H9 (cell line): ENCODE results near the gene USP36. TPM values are rescaled to one million over a fixed set of nuclear protein-coding genes. Genes with fewer than 3 reads are reported as not detected.

Source experiments
- DNase-seq: peaks from one replicate; pipeline ENCODE4 v3.0.0-alpha.2; 2017
- H2AFZ ChIP-seq: one replicate; pipeline ENCODE4 v1.6.1; 2013; ENCODE audit warnings: mild to moderate bottlenecking, low read length, control low read depth, moderate library complexity
- H2AK5ac ChIP-seq: 2 replicates; pipeline ENCODE4 v1.6.1; 2013; ENCODE audit warnings: low read length, control low read depth, mixed read lengths; ENCODE audit not compliant: insufficient read length
- H2BK120ac ChIP-seq: one replicate; pipeline ENCODE4 v1.6.1; 2013; ENCODE audit warnings: low read depth, mild to moderate bottlenecking, low read length, control low read depth, inconsistent platforms; ENCODE audit not compliant: poor library complexity, severe bottlenecking
- H2BK12ac ChIP-seq: 2 replicates; pipeline ENCODE4 v1.6.1; 2013; ENCODE audit warnings: low read length, control low read depth, mixed read lengths, low read depth; ENCODE audit not compliant: insufficient read length
- H2BK15ac ChIP-seq: 2 replicates; pipeline ENCODE4 v1.6.1; 2013; ENCODE audit warnings: low read depth, low read length, control low read depth
- H2BK20ac ChIP-seq: one replicate; pipeline ENCODE4 v1.6.1; 2013; ENCODE audit warnings: low read depth, mild to moderate bottlenecking, low read length, control low read depth, inconsistent platforms; ENCODE audit not compliant: poor library complexity, severe bottlenecking
- H2BK5ac ChIP-seq: 2 replicates; pipeline ENCODE4 v1.6.1; 2013; ENCODE audit warnings: low read length, control low read depth, mixed read lengths; ENCODE audit not compliant: insufficient read length
- H3K14ac ChIP-seq: 2 replicates; pipeline ENCODE4 v1.6.1; 2013; ENCODE audit warnings: low read length, control low read depth; ENCODE audit not compliant: insufficient read depth
- H3K18ac ChIP-seq: 2 replicates; pipeline ENCODE4 v1.6.1; 2013; ENCODE audit warnings: low read depth, mild to moderate bottlenecking, mixed read lengths, low read length, control low read depth; ENCODE audit not compliant: insufficient read length
- H3K23ac ChIP-seq: 2 replicates; pipeline ENCODE4 v1.6.1; 2013; ENCODE audit warnings: low read length, control low read depth, mixed read lengths, low read depth; ENCODE audit not compliant: insufficient read length
- H3K23me2 ChIP-seq: 2 replicates; pipeline ENCODE4 v1.6.1; 2013; ENCODE audit warnings: low read depth, mild to moderate bottlenecking, mixed read lengths, low read length, control low read depth; ENCODE audit not compliant: insufficient read length, poor library complexity, severe bottlenecking
- H3K27ac ChIP-seq: 2 replicates; pipeline ENCODE4 v1.5.1; 2013; ENCODE audit warnings: low read length, control low read depth, mixed read lengths, low read depth; ENCODE audit not compliant: insufficient read length
- H3K27me3 ChIP-seq: 2 replicates; pipeline ENCODE4 v1.6.1; 2013; ENCODE audit warnings: low read length, control low read depth, inconsistent platforms; ENCODE audit not compliant: insufficient read depth
- H3K4ac ChIP-seq: 2 replicates; pipeline ENCODE4 v1.6.1; 2013; ENCODE audit warnings: low read depth, mild to moderate bottlenecking, control low read depth, inconsistent platforms, low read length, moderate library complexity
- H3K4me1 ChIP-seq: 2 replicates; pipeline ENCODE4 v1.6.1; 2013; ENCODE audit warnings: low read length, control low read depth, inconsistent platforms; ENCODE audit not compliant: insufficient read depth
- H3K4me2 ChIP-seq: 2 replicates; pipeline ENCODE4 v1.6.1; 2013; ENCODE audit warnings: low read length, control low read depth, mixed read lengths; ENCODE audit not compliant: insufficient read length, insufficient read depth
- H3K56ac ChIP-seq: 2 replicates; pipeline ENCODE4 v1.6.1; 2013; ENCODE audit warnings: low read depth, mild to moderate bottlenecking, mixed read lengths, low read length, control low read depth; ENCODE audit not compliant: insufficient read length
- H3K79me1 ChIP-seq: 2 replicates; pipeline ENCODE4 v1.6.1; 2013; ENCODE audit warnings: low read depth, mild to moderate bottlenecking, moderate library complexity, low read length, control low read depth, inconsistent platforms; ENCODE audit not compliant: insufficient read depth, poor library complexity, severe bottlenecking
- H3K79me2 ChIP-seq: 2 replicates; pipeline ENCODE4 v1.6.1; 2013; ENCODE audit warnings: low read length, control low read depth, inconsistent platforms; ENCODE audit not compliant: insufficient read depth
- H3K9ac ChIP-seq: 2 replicates; pipeline ENCODE4 v1.6.1; 2013; ENCODE audit warnings: low read length, control low read depth, mixed read lengths; ENCODE audit not compliant: insufficient read length; ENCODE audit errors: extremely low read depth
- H3K9me3 ChIP-seq: one replicate; pipeline ENCODE4 v1.6.1; 2013; ENCODE audit warnings: low read depth, low read length, inconsistent platforms; ENCODE audit not compliant: control insufficient read depth
- H3T11ph ChIP-seq: one replicate; pipeline ENCODE4 v1.6.1; 2013; ENCODE audit warnings: mild to moderate bottlenecking, low read length, control low read depth, inconsistent platforms
- H4K20me1 ChIP-seq: one replicate; pipeline ENCODE4 v1.6.1; 2013; ENCODE audit not compliant: control insufficient read depth, insufficient read length, insufficient read depth
- H4K5ac ChIP-seq: 2 replicates; pipeline ENCODE4 v1.6.1; 2013; ENCODE audit warnings: low read depth, mild to moderate bottlenecking, mixed read lengths, low read length, control low read depth; ENCODE audit not compliant: insufficient read length
- H4K8ac ChIP-seq: replicated peaks from 2 replicates; pipeline ENCODE4 v1.6.1; 2013; ENCODE audit warnings: low read length, control low read depth, mixed read lengths, low read depth; ENCODE audit not compliant: insufficient read length
- H4K91ac ChIP-seq: 2 replicates; pipeline ENCODE4 v1.6.1; 2013; ENCODE audit warnings: low read depth, mild to moderate bottlenecking, moderate library complexity, mixed read lengths, low read length, control low read depth; ENCODE audit not compliant: insufficient read length
- H3K27ac Mint-ChIP-seq, 3 experiments: 2 replicates in 2 of 3; 3 replicates in 1 of 3; pipeline ENCODE4 v1.8.0; 2020 to 2021; ENCODE audit warnings: mixed read lengths in 3 of 3, mild to moderate bottlenecking in 1 of 3, moderate library complexity in 1 of 3
- H3K27me3 Mint-ChIP-seq: 2 replicates; pipeline ENCODE4 v1.8.0; 2021; ENCODE audit warnings: low read depth, mild to moderate bottlenecking, moderate library complexity, mixed read lengths
- H3K36me3 Mint-ChIP-seq, 3 experiments: 2 replicates in 2 of 3; 3 replicates in 1 of 3; pipeline ENCODE4 v1.8.0; 2020 to 2021; ENCODE audit warnings: low read depth in 3 of 3, mixed read lengths in 3 of 3; ENCODE audit not compliant: insufficient read depth in 1 of 3
- H3K4me1 Mint-ChIP-seq, 2 experiments: 2 replicates each; pipeline ENCODE4 v1.8.0; 2020; ENCODE audit warnings: mixed read lengths in 2 of 2
- H3K4me3 Mint-ChIP-seq, 2 experiments: 2 replicates in 1 of 2; 3 replicates in 1 of 2; pipeline ENCODE4 v1.8.0; 2020 to 2021; ENCODE audit warnings: mild to moderate bottlenecking in 2 of 2, mixed read lengths in 2 of 2, moderate library complexity in 1 of 2
- H3K9me3 Mint-ChIP-seq, 2 experiments: 2 replicates in 1 of 2; 3 replicates in 1 of 2; pipeline ENCODE4 v1.8.0; 2020; ENCODE audit warnings: mild to moderate bottlenecking in 2 of 2, mixed read lengths in 2 of 2, moderate library complexity in 1 of 2
- WGBS: extraction: QIAGEN DNeasy Blood & Tissue Kit; methylation state at CpG from one replicate; pipeline ENCODE4 v1.1.7; 2013; ENCODE audit warnings: missing lambda C conversion rate, low lambda C conversion rate, mixed read lengths; ENCODE audit not compliant: insufficient read length; ENCODE audit errors: extremely low coverage; 5-methylcytosine and 5-hydroxymethylcytosine counted together
- total RNA-seq: library from RNA; stranded (reverse); gene quantifications from 2 replicates; pipeline ENCODE4 v1.2.1, GENCODE V29; 2021
- TF ChIP-seq, protein P1 (sequence below): fragments of 200-600 bp; sonication (generic); conservative IDR thresholded peaks from 3 replicates; pipeline ENCODE4 v1.8.0; 2021; ENCODE audit warnings: antibody characterized with exemption, mild to moderate bottlenecking

USP36 gene
- total RNA-seq, 1 experiment from 2014 or later = 106 TPM

DNA sequence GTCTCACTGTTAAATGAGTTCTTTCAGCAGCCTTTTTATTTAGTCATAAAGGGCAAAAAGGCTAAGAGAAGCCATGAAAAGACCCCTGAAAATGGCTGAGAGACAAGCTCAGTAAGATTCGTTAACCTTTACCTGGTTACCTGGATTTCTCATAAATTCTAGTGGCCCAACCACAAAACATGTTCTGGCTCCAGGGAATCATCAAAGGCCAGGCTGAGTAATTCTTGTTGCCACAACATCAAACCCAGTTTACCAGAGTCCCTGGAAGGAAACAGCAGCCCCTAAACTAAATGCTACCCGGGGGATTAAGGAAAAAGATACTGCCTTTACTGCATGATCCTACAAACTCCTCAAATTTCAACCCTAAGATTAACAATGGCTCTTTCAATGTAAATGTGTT is 74.4 kb downstream of the USP36 start:
- no peak overlapping the region for H4K8ac ChIP-seq
- TF ChIP-seq, protein P1, sequence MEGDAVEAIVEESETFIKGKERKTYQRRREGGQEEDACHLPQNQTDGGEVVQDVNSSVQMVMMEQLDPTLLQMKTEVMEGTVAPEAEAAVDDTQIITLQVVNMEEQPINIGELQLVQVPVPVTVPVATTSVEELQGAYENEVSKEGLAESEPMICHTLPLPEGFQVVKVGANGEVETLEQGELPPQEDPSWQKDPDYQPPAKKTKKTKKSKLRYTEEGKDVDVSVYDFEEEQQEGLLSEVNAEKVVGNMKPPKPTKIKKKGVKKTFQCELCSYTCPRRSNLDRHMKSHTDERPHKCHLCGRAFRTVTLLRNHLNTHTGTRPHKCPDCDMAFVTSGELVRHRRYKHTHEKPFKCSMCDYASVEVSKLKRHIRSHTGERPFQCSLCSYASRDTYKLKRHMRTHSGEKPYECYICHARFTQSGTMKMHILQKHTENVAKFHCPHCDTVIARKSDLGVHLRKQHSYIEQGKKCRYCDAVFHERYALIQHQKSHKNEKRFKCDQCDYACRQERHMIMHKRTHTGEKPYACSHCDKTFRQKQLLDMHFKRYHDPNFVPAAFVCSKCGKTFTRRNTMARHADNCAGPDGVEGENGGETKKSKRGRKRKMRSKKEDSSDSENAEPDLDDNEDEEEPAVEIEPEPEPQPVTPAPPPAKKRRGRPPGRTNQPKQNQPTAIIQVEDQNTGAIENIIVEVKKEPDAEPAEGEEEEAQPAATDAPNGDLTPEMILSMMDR = no peak
- no peak overlapping the region for H3K18ac ChIP-seq
- no peak overlapping the region for H4K91ac ChIP-seq
- H2BK120ac ChIP-seq = no peak overlapping the region
- no peak overlapping the region for H2BK5ac ChIP-seq
- Mint-ChIP-seq H3K27ac (no peak overlapping the region), H3K9me3 (no peaks in the 10 kb centered on the region), H3K4me1 (peaks cover 2 to 3% of the 10 kb centered on the region in 2 experiments; a peak in 2 of 4 replicates), H3K36me3 (no peaks in the 10 kb centered on the region), H3K27me3 (no peaks in the 10 kb centered on the region), H3K4me3 (no peak overlapping the region)
- H4K20me1 ChIP-seq = no peaks in the 10 kb centered on the region
- DNase-seq = no peak
- no peak overlapping the region for H2BK20ac ChIP-seq
- WGBS = no CpG with 5 or more reads among the region's 2 CpGs
- H2AK5ac ChIP-seq = no peak overlapping the region
- H3K27ac ChIP-seq = no peak overlapping the region
- no peak overlapping the region for H3K14ac ChIP-seq
- no peak overlapping the region for H3K4me2 ChIP-seq
- no peaks in the 10 kb centered on the region for H3K27me3 ChIP-seq
- no peaks in the 10 kb centered on the region; the same call in 1 of the 2 replicates for H3K79me2 ChIP-seq
- no peak overlapping the region for H3K23ac ChIP-seq
- no peaks in the 10 kb centered on the region for H3K4me1 ChIP-seq
- no peak overlapping the region for H2BK12ac ChIP-seq
- no peak overlapping the region for H2AFZ ChIP-seq
- no peaks in the 10 kb centered on the region for H3K9me3 ChIP-seq
- no peak overlapping the region for H2BK15ac ChIP-seq
- H3K23me2 ChIP-seq = no peaks in the 10 kb centered on the region
- no peak overlapping the region for H3K4ac ChIP-seq
- peaks cover 10% of the 10 kb centered on the region for H3K79me1 ChIP-seq
- H4K5ac ChIP-seq = no peak overlapping the region
- H3T11ph ChIP-seq = no peak overlapping the region
- H3K56ac ChIP-seq = no peak overlapping the region
- H3K9ac ChIP-seq = no peak overlapping the region
